GM12864 (cell line): Measurements from ENCODE around the gene INS.

Experiments used
- DNase-seq: peaks from one replicate; pipeline ENCODE4 v3.0.0-alpha.2; 2011; ENCODE audit warnings: low read depth
- H3K4me3 ChIP-seq: 2 replicates; pipeline ENCODE4 v1.5.1; 2011; ENCODE audit warnings: mild to moderate bottlenecking, low read depth, low read length, control low read depth
- CTCF ChIP-seq: IDR thresholded peaks from 2 replicates; pipeline ENCODE4 v1.5.1; 2011; ENCODE audit warnings: low read depth, mild to moderate bottlenecking, moderate library complexity, low read length, control low read depth, inconsistent platforms; ENCODE audit errors: missing control alignments

Gene INS

DNA sequence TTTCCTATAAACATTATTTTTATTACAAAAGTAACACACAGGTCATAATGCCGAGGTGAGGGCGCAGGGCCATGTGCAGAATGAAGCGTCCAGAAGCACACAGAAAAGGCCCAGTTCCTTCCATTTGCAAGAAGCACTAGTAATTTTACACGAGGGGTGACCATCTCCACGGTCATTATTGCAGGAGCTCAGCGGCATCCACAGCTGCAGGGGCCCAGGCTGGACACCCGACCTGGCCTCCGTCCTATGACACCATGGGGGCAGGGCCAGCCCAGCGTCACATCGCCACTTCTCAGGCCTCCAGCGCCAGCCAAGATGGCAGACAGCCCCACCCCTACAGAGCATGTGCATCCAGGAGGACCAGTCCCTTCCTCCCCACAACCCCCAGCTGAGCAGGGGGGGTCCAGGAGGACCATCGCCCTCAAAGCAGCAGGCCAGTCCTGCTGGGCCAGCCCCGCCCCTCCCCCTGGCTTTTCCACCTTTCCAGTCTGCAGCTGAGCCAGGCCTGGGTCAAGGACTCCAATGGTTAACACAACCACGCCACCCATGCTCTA is 25.3 kb downstream of the INS start:
- TF ChIP-seq CTCF, result no peak

DNA sequence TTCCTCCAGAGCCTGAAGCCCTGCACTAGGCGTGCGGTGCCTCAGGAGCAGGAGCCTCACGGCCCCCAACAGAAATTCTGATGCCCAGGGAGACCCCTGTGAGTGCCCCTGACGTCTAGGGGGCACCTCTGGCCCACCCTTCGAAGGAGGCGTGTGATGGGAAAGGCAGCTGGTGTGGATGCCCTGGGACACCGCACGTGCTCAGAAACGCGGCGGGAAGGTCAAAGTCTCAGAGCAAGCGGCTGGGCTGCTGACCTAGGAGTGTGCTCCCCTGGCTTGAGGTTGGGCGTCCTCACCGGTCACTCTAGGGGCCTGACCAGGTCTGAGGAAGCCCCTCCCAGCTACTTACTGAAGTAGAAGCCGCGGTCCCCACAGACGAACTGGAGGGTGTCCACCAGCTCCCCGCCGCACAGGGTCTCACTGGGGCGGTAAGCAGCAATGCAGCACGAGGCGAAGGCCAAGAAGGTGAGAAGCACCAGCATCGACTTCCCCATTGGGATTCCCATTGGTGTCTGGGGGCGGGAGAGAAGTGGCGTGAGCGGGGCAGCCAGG is 25.9 kb downstream of the INS start:
- no peak overlapping the region for H3K4me3 ChIP-seq
- TF ChIP-seq CTCF, result no peak
- DNase-seq, result no peak

More for the DNA sequence above, 25.3 kb downstream of the INS start:
- no peak for DNase-seq
- no peak overlapping the region for H3K4me3 ChIP-seq

GRCh38 chr11:2134022-2135010 is 26.7 kb downstream of the INS start:
- H3K4me3 ChIP-seq, result no peak overlapping the region
- DNase-seq, result no peak
- TF ChIP-seq CTCF, result no peak

- H3K4me3 ChIP-seq, result no peak overlapping the region
- no peak for TF ChIP-seq CTCF
- DNase-seq, result no peak
Measured at GRCh38 chr11:2133241-2134021, 27.6 kb downstream of the INS start.

- TF ChIP-seq CTCF, result no peak
- DNase-seq, result no peak
- no peak overlapping the region for H3K4me3 ChIP-seq
Measured at GRCh38 chr11:2132874-2133240, 28.2 kb downstream of the INS start.

- no peak overlapping the region for H3K4me3 ChIP-seq
- no peak for DNase-seq
- no peak for TF ChIP-seq CTCF
Measured at GRCh38 chr11:2132246-2132645, 28.8 kb downstream of the INS start.
